Heart left ventricle (tissue), 13 donors: Measurements from ENCODE around the gene TTC32.

Experiments
- POLR2A ChIP-seq, 2 donors: fragments of 450-650 bp; IDR thresholded peaks; one replicate each; pipeline ENCODE4 v1.6.1; 2017; ENCODE audit warnings: antibody characterized with exemption in 2 of 2, mild to moderate bottlenecking in 2 of 2, moderate library complexity in 2 of 2
- TF ChIP-seq, protein P1 (sequence below), 12 donors: fragments of 200-600 bp; sonication (generic) in 4 of 12; IDR thresholded peaks; one replicate each; pipeline versions ENCODE4 v1.5.0 to v1.8.0; 2018 to 2022; ENCODE audit warnings: antibody characterized with exemption in 12 of 12, mild to moderate bottlenecking in 5 of 12
- donor health status: ischemic (EF 13 %, LVEDD 7.1; RV severe dilation, severe dysfunction).
- donor health status: DM: no; HTN: yes; CAD: no.
- donor health status: DM: no; HTN: no; CAD: no.
- donor health status: ischemic (EF 25% LVEDD 6.9; RV normal size, moderate dysfunction).
- donor health status: ischemic (EF 25% LVEDD 5.7; RV mildly dilated, moderate dysfunction).
- donor health status: ischemic (EF 35%, LVEDD 5.7; RV mildly dilated, moderate dysfunction).
- donor health status: nonischemic (EF 11% LVEDD 7.7; RV severe dilation, severe dysfunction).
- donor health status: DM: yes; HTN: yes; CAD: no.
- donor health status: PGD.
- donor health status: ischemic (EF 29% LVEDD 5.4; RV normal size, mild dysfunction).
- donor health status: nonischemic (EF 23%, LVEDD 6.1; RV moderate dilation, normal function).

DNA sequence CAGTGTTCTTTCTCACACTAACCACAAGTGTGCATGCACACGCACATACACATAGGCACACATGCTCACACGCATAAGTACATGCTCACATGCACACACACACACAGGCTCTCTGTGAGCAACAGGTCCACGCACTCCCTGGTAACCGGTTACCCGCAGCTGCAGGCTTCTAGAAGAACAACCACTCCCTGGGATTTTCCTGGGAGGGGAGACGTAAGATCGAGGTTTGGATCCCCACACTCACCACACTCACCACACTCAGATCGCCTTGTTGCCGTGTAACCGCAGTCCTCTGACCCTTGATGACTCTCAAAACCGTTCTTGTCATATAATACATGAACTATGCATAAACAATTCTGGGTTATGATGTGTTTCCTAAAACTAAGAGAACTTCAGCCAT, 42.2 kb downstream of the TTC32 start:
- TF ChIP-seq, protein P1, sequence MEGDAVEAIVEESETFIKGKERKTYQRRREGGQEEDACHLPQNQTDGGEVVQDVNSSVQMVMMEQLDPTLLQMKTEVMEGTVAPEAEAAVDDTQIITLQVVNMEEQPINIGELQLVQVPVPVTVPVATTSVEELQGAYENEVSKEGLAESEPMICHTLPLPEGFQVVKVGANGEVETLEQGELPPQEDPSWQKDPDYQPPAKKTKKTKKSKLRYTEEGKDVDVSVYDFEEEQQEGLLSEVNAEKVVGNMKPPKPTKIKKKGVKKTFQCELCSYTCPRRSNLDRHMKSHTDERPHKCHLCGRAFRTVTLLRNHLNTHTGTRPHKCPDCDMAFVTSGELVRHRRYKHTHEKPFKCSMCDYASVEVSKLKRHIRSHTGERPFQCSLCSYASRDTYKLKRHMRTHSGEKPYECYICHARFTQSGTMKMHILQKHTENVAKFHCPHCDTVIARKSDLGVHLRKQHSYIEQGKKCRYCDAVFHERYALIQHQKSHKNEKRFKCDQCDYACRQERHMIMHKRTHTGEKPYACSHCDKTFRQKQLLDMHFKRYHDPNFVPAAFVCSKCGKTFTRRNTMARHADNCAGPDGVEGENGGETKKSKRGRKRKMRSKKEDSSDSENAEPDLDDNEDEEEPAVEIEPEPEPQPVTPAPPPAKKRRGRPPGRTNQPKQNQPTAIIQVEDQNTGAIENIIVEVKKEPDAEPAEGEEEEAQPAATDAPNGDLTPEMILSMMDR (IDR thresholded peaks at IDR 0.05): no peak
- no peak for TF ChIP-seq POLR2A (IDR thresholded peaks at IDR 0.05)
